PC-3 (cell line): Measurements from ENCODE around the gene FAM110A. TPM values are rescaled to one million over a fixed set of nuclear protein-coding genes. Genes with fewer than 3 reads are reported as not detected.
"Not testable (repeated sequence)": the region's sequence is repeated elsewhere in the genome, so short reads cannot be mapped to it uniquely, and the experiment has no call there.

Experiments
- ATAC-seq: fragments of 200-7000 bp; cut with Tn5 transposase; 2 replicates; pipeline ENCODE4 v1.9.1; 2020; ENCODE audit warnings: mild to moderate bottlenecking, moderate library complexity
- BruUV-seq: library from RNA; stranded (reverse); fragments of 400-500 nt; replicated peaks from 2 replicates; lab custom pipeline; 2021; lab: Mats Ljungman, UMichigan
- CTCF ChIA-PET: fragments of 300-600 bp; sonication (Branson Sonifier 250); formaldehyde crosslinking; loops from one replicate; lab custom pipeline; 2022; ENCODE audit warnings: antibody characterized with exemption; lab: Charles Lee
- POLR2A ChIA-PET: fragments of 300-600 bp; sonication (Branson Sonifier 250); formaldehyde crosslinking; loops from one replicate; lab custom pipeline; 2022; ENCODE audit warnings: antibody characterized with exemption; ENCODE audit not compliant: unreplicated experiment; lab: Charles Lee
- DNase-seq: peaks from one replicate; pipeline ENCODE4 v3.0.0-alpha.2; 2015
- H2AFZ ChIP-seq: fragments of 300-600 bp; sonication (generic); 2 replicates; pipeline ENCODE4 v1.6.0; 2016; ENCODE audit warnings: antibody characterized with exemption, low read length
- H3F3A ChIP-seq: fragments of 300-600 bp; sonication (generic); one replicate; pipeline ENCODE4 v1.6.0; 2017; ENCODE audit warnings: antibody characterized with exemption, low read length, control low read depth, mild to moderate bottlenecking; ENCODE audit not compliant: unreplicated experiment
- H3K27ac ChIP-seq: fragments of 300-600 bp; sonication (generic); 2 replicates; pipeline ENCODE4 v1.5.1; 2016; ENCODE audit warnings: mild to moderate bottlenecking, low read length
- H3K27me3 ChIP-seq: fragments of 300-600 bp; sonication (generic); 2 replicates; pipeline ENCODE4 v1.6.1; 2016; ENCODE audit warnings: low read length, mixed read lengths
- H3K36me3 ChIP-seq: fragments of 300-600 bp; sonication (generic); 2 replicates; pipeline ENCODE4 v1.6.1; 2016; ENCODE audit warnings: low read depth, mixed run types, low read length, mixed read lengths
- H3K4me1 ChIP-seq: fragments of 300-600 bp; sonication (generic); 2 replicates; pipeline ENCODE4 v1.5.1; 2016; ENCODE audit warnings: low read length; ENCODE audit not compliant: insufficient read depth
- H3K4me2 ChIP-seq: fragments of 300-600 bp; sonication (generic); 2 replicates; pipeline ENCODE4 v1.6.0; 2016; ENCODE audit warnings: low read length
- H3K4me3 ChIP-seq: fragments of 300-600 bp; sonication (generic); 2 replicates; pipeline ENCODE4 v1.5.1; 2016; ENCODE audit warnings: mild to moderate bottlenecking, low read length, mixed read lengths
- H3K79me2 ChIP-seq: fragments of 300-600 bp; sonication (generic); 2 replicates; pipeline ENCODE4 v1.6.1; 2017; ENCODE audit warnings: low read length, mixed read lengths
- H3K9ac ChIP-seq: fragments of 300-600 bp; sonication (generic); 2 replicates; pipeline ENCODE4 v1.6.0; 2016; ENCODE audit warnings: mild to moderate bottlenecking, low read length
- H3K9me2 ChIP-seq: fragments of 300-600 bp; sonication (generic); replicated peaks from 2 replicates; pipeline ENCODE4 v1.6.1; 2016; ENCODE audit warnings: mixed run types, low read length, mixed read lengths
- H3K9me3 ChIP-seq: fragments of 300-600 bp; sonication (generic); 2 replicates; pipeline ENCODE4 v1.6.1; 2016; ENCODE audit warnings: low read length, mixed read lengths
- H4K20me1 ChIP-seq: fragments of 300-600 bp; sonication (generic); 2 replicates; pipeline ENCODE4 v1.6.1; 2016; ENCODE audit warnings: low read length, mixed read lengths
- CTCF ChIP-seq: fragments of 300-600 bp; sonication (generic); conservative IDR thresholded peaks from 2 replicates; pipeline ENCODE4 v1.5.1; 2017; ENCODE audit warnings: antibody characterized with exemption, low read depth, mild to moderate bottlenecking, low read length
- EZH2 ChIP-seq: fragments of 300-600 bp; sonication (generic); IDR thresholded peaks from one replicate; pipeline ENCODE4 v1.6.1; 2017; ENCODE audit warnings: antibody characterized with exemption, mild to moderate bottlenecking, low read length; ENCODE audit not compliant: unreplicated experiment
- EZH2phosphoT487 ChIP-seq: fragments of 300-600 bp; sonication (generic); IDR thresholded peaks from 2 replicates; pipeline ENCODE4 v1.6.1; 2018; ENCODE audit warnings: mild to moderate bottlenecking, antibody characterized with exemption, low read length, borderline replicate concordance
- intact Hi-C: fragments of 100-400 bp; cut with micrococcal nuclease; formaldehyde crosslinking; loops from 2 replicates; pipeline ENCODE4 v1.9.0; 2023
- total RNA-seq: library from RNA; depleted of rRNA; stranded (reverse); fragments of >200 nt; gene quantifications from 2 replicates; pipeline ENCODE4 v1.2.3, GENCODE V29; 2014

FAM110A gene
- total RNA-seq, 1 experiment from 2014 or later: 28.4 TPM

- Histone ChIP-seq H3K27ac (no peak overlapping the region), H3K9me3 (peaks cover 14% of the 10 kb centered on the region), H4K20me1 (no peaks in the 10 kb centered on the region), H2AFZ (no peak overlapping the region), H3K27me3 (peaks cover 9% of the 10 kb centered on the region; the same call in 1 of the 2 replicates), H3K4me1 (no peaks in the 10 kb centered on the region), H3K4me3 (no peak overlapping the region), H3F3A (no peaks in the 10 kb centered on the region), H3K4me2 (no peak overlapping the region), H3K9me2 (no peaks in the 10 kb centered on the region), H3K79me2 (no peaks in the 10 kb centered on the region), H3K9ac (no peak overlapping the region), H3K36me3 (peaks cover 3% of the 10 kb centered on the region; the same call in 1 of the 2 replicates)
- no peak for ATAC-seq
- POLR2A ChIA-PET: no interaction called here
- no peak for DNase-seq
- intact Hi-C loops: no loop called here
- CTCF ChIA-PET: no interaction called here
- no peak for TF ChIP-seq EZH2phosphoT487
- TF ChIP-seq EZH2: no peak
- TF ChIP-seq CTCF: no peak
- BruUV-seq: no TSS peak
Measured at GRCh38 chr20:801678-802077, 31.8 kb upstream of the FAM110A start.

- no peak overlapping the region for H3K27ac ChIP-seq
- peak; percentile 34 for DNase-seq
- H3K36me3 ChIP-seq: peaks cover 4% of the 10 kb centered on the region; the same call in 1 of the 2 replicates
- CTCF ChIA-PET: no interaction called here
- H3K9me2 ChIP-seq: no peaks in the 10 kb centered on the region
- no peak overlapping the region for H3K4me3 ChIP-seq
- intact Hi-C loops: no loop called here
- H3K4me1 ChIP-seq: no peaks in the 10 kb centered on the region
- BruUV-seq: no TSS peak
- no peaks in the 10 kb centered on the region; the same call in 1 of the 2 replicates for H3K27me3 ChIP-seq
- H3F3A ChIP-seq: no peaks in the 10 kb centered on the region
- POLR2A ChIA-PET: no interaction called here
- no peak overlapping the region for H3K4me2 ChIP-seq
- no peaks in the 10 kb centered on the region for H3K79me2 ChIP-seq
- TF ChIP-seq EZH2phosphoT487 (no peak), CTCF (no peak)
- no peak for ATAC-seq
- H3K9ac ChIP-seq: no peak overlapping the region
- H2AFZ ChIP-seq: no peak overlapping the region
- no peaks in the 10 kb centered on the region for H4K20me1 ChIP-seq
- H3K9me3 ChIP-seq: peaks cover 28% of the 10 kb centered on the region
Measured at GRCh38 chr20:805713-806112, 27.8 kb upstream of the FAM110A start.

- H3K27ac ChIP-seq, H2AFZ ChIP-seq, H3K4me2 ChIP-seq, POLR2A ChIA-PET, H3K9ac ChIP-seq, CTCF ChIA-PET, H3K4me3 ChIP-seq, ATAC-seq, H4K20me1 ChIP-seq, H3K9me2 ChIP-seq, H3K36me3 ChIP-seq, H3K79me2 ChIP-seq, H3K4me1 ChIP-seq, BruUV-seq, DNase-seq, H3F3A ChIP-seq: not testable (repeated sequence)
- peaks cover 15% of the 10 kb centered on the region for H3K27me3 ChIP-seq
- intact Hi-C loops: loop anchor here (10.0 kb wide), 1 partner anchor 373 kb away; the partner anchor contains the start of gene TMEM74B
- 0 out of 2 replicates have a peak, but pooled peaks cover 13% of the 10 kb centered on the region for H3K9me3 ChIP-seq
Measured at GRCh38 chr20:811776-812434, 21.6 kb upstream of the FAM110A start.

- intact Hi-C loops: loop anchor here (10.0 kb wide), 1 partner anchor 372 kb away; the partner anchor contains the start of gene TMEM74B
Measured at GRCh38 chr20:812435-812814, 21.1 kb upstream of the FAM110A start.

More at GRCh38 chr20:812435-812814, 21.1 kb upstream of the FAM110A start:
- BruUV-seq, H3K9ac ChIP-seq, H3K36me3 ChIP-seq, H4K20me1 ChIP-seq, H3K79me2 ChIP-seq, H3K9me2 ChIP-seq, H3K4me3 ChIP-seq, H3F3A ChIP-seq, H2AFZ ChIP-seq, H3K27ac ChIP-seq, CTCF ChIA-PET, H3K4me2 ChIP-seq, POLR2A ChIA-PET, H3K4me1 ChIP-seq, DNase-seq, ATAC-seq: not testable (repeated sequence)
- 0 out of 2 replicates have a peak, but pooled peaks cover 13% of the 10 kb centered on the region for H3K9me3 ChIP-seq
- peaks cover 15% of the 10 kb centered on the region for H3K27me3 ChIP-seq
